BJ (cell line): Measurements from ENCODE around the gene PRTN3. TPM values are rescaled to one million over a fixed set of nuclear protein-coding genes. Genes with fewer than 3 reads are reported as not detected.

ENCODE experiments used
- CTCF ChIA-PET: fragments of 350-600 bp; formaldehyde crosslinking; extraction: SDS; loops from one replicate; lab custom pipeline; 2021; ENCODE audit warnings: antibody characterized with exemption, inconsistent platforms; lab: Yijun Ruan, JAX
- POLR2A ChIA-PET: fragments of 300-600 bp; sonication (Branson Sonifier 250); formaldehyde crosslinking; extraction: SDS; loops from one replicate; lab custom pipeline; 2021; ENCODE audit warnings: antibody characterized with exemption; lab: Charles Lee
- DNase-seq: peaks from one replicate; pipeline ENCODE4 v3.0.0-alpha.2; 2011; ENCODE audit warnings: low read depth
- H3K27me3 ChIP-seq: 2 replicates; pipeline ENCODE4 v1.6.0; 2011; ENCODE audit warnings: low read length; ENCODE audit not compliant: control insufficient read depth, insufficient read depth
- H3K36me3 ChIP-seq: 2 replicates; pipeline ENCODE4 v1.5.1; 2011; ENCODE audit warnings: low read length; ENCODE audit not compliant: control insufficient read depth, insufficient read depth
- H3K4me3 ChIP-seq: 2 replicates; pipeline ENCODE4 v1.5.1; 2011; ENCODE audit warnings: low read depth, mild to moderate bottlenecking, control low read depth, low read length
- CTCF ChIP-seq: IDR thresholded peaks from 2 replicates; pipeline ENCODE4 v1.5.1; 2011; ENCODE audit warnings: low read depth, mild to moderate bottlenecking, control low read depth, inconsistent platforms, low read length, moderate library complexity; ENCODE audit not compliant: insufficient read depth
- polyA plus RNA-seq: library from polyadenylated mRNA; depleted of rRNA; stranded (reverse); fragments of >200 nt; gene quantifications from 2 replicates; pipeline ENCODE4 v1.2.3, GENCODE V29; 2011

The PRTN3 gene
- polyA plus RNA-seq, 1 experiment = not detected

DNA sequence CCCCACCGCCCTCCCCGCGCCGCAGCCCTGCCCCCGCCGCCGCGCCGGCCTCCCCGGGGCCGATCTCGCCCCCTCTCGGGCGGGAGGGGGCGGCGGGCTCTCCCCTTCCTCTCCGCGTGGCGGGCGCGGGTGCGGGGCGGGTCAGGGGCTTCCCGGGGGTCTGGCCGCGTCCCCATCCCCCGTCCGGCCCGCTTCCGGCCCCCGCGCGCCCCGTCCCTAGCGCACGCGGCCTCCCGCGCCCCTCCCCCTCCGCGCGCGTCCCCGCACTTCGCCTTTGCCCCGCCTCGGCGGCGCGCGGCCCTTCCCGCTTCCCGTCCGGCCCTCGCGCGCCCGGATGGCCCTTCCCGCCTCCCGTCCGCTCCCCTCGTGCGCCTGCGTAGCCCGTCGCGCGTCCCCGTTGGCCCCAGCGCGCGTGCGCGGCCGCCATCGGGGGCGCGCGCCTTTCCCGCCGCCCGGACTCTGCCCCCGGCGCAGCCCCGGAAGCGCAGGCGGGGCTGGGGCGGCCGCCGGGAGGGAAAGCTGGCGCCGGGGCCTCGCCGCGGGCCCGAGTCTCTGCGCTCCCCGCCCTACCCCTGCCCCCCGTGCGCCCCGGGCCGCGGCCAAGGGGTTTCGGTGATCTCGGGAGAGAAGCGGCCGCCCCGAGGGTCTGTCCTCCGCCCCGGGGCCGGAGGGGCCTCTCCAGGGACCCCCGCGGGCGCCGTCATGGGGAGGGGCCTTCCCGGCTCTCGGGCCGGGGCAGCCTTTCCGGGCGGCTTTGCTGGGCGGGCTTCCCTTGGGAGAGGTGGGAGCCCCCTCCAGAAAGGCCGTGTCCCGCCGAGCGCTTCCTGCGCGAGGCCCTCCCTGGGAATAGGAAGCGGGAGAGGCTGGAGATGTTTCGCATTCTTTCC lies 43.0 kb upstream of the PRTN3 start:
- DNase-seq = peak; percentile 21
- ChIA-PET POLR2A (no interaction called here), CTCF (no interaction called here)
- Histone ChIP-seq H3K36me3 (peaks cover 10% of the 10 kb centered on the region), H3K27me3 (no peaks in the 10 kb centered on the region), H3K4me3 (peak overlapping the region; percentile 70)
- no peak for TF ChIP-seq CTCF

DNA sequence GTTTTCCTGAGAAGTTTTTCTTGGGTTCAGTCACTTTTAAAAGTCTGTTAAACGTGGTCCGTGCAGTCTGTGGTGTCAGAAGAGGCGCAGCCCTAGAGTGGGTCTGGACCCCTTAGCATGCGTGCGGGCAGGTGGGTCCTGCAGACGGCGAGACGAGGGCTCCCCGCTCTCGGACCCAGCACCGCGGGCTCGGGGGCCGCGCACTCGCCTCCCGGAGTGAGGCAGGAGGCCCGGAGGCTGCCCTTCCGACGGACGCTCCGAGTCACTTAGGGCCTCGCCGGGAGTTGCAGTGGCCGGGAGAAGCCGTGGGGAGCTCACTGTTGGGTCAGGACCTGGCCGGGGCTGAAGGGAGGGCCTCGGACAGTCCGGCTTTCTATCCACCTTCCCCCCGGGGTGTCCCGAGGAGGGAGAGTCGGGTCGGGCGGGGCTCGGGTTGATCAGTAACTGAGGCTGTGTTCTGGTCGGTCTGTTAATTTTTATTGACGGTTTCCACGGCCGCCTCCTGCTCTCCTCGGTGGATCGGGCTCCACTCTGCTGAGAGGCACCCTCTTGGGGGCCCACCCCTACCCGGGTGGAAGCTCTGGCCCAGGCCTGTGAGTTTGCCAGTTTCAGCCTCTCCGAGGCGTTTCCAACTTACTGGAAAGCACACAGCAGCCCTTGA lies 42.3 kb upstream of the PRTN3 start:
- no peaks in the 10 kb centered on the region for H3K27me3 ChIP-seq
- H3K36me3 ChIP-seq = peaks cover 13% of the 10 kb centered on the region
- H3K4me3 ChIP-seq = peak overlapping the region; percentile 70
- ChIA-PET POLR2A (no interaction called here), CTCF (interaction anchor here (1.1 kb wide), 1 partner anchor 65 kb away, joined by 5 read pairs; no protein-coding TSS in a partner anchor)
- DNase-seq = no peak
- no peak for TF ChIP-seq CTCF

DNA sequence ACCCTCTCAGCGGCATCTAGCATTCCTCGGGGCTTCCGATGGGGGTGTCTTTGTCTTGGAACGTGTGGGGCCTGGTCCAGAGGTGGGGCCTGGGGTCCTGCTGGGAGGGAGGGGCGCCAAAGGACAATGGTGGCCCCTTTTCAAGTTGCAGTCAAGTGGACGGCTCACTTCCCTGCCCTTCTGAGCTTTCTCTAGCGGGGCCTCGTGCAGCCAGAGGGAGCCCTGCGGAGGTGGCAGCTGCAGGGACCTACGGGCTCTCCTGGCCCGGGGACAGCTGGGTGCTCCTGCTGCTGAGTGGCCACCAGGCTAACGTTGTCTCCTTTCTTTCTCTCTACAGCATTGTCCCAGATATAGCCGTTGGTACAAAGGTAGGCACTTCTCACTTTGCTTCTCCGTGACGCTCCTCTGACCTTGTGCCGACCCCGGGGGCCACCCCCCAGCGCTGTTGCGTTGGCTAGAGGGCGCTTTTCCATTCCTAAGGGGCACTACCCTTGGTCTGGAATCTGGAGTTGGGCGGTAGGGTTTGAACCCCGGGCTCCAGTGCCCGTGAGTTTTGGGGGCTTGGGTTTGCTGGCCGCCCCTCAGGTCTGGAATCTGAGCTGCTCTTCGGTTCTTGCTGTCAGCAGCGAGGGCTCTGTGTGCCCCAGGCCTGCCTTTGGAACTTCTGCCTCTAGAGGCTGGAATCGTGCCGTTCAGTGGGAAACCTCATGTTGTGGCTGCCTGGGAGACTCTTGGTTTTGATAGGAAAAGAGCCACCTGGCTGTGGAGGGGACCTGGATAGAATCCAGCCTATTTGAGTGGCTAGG lies 41.5 kb upstream of the PRTN3 start:
- peak; percentile 44 for TF ChIP-seq CTCF
- H3K36me3 ChIP-seq = peaks cover 20% of the 10 kb centered on the region
- CTCF ChIA-PET = interaction anchor here (1.0 to 1.1 kb wide), 2 partner anchors 27 to 64 kb away, joined by 3 to 5 read pairs; no protein-coding TSS in a partner anchor
- POLR2A ChIA-PET = interaction anchor here (0.5 to 0.7 kb wide), 2 partner anchors 70 to 243 kb away, joined by 3 to 4 read pairs; no protein-coding TSS in a partner anchor
- peak overlapping the region; percentile 70 for H3K4me3 ChIP-seq
- no peaks in the 10 kb centered on the region for H3K27me3 ChIP-seq
- DNase-seq = no peak

- no peak for DNase-seq
- Histone ChIP-seq H3K4me3 (no peak overlapping the region), H3K36me3 (peaks cover 32% of the 10 kb centered on the region), H3K27me3 (no peaks in the 10 kb centered on the region)
- POLR2A ChIA-PET = no interaction called here
- CTCF ChIA-PET = interaction anchor here (1.0 to 1.6 kb wide), 4 partner anchors 31 to 58 kb away, joined by 3 to 5 read pairs (median 4); no protein-coding TSS in a partner anchor
- no peak for TF ChIP-seq CTCF
These were observed 40.3 kb upstream of the PRTN3 start for GRCh38 chr19:800360-801029.
